DOHH2 (cell line): ENCODE measurements around the gene EYA4.

ENCODE experiments used
- H3F3A ChIP-seq: fragments of 200-600 bp; sonication (generic), shearing (Covaris generic); 2 replicates; pipeline ENCODE4 v1.6.0; 2016; ENCODE audit warnings: antibody characterized with exemption, mild to moderate bottlenecking; ENCODE audit not compliant: control insufficient read depth, insufficient read depth
- H3K27ac ChIP-seq: fragments of 200-600 bp; sonication (generic); 2 replicates; pipeline ENCODE4 v1.5.1; 2014; ENCODE audit warnings: low read depth, mild to moderate bottlenecking, low read length, moderate library complexity
- H3K27me3 ChIP-seq: fragments of 200-600 bp; sonication (generic); 2 replicates; pipeline ENCODE4 v1.6.1; 2014; ENCODE audit warnings: mild to moderate bottlenecking, low read length, mixed read lengths; ENCODE audit not compliant: control insufficient read depth
- H3K36me3 ChIP-seq: fragments of 200-600 bp; sonication (generic); 2 replicates; pipeline ENCODE4 v1.6.1; 2014; ENCODE audit warnings: mild to moderate bottlenecking, low read length, moderate library complexity, mixed read lengths; ENCODE audit not compliant: control insufficient read depth
- H3K4me1 ChIP-seq: fragments of 200-600 bp; sonication (generic); 2 replicates; pipeline ENCODE4 v1.6.1; 2014; ENCODE audit warnings: mild to moderate bottlenecking, low read length, mixed read lengths; ENCODE audit not compliant: control insufficient read depth
- H3K4me2 ChIP-seq: fragments of 200-600 bp; sonication (generic); 2 replicates; pipeline ENCODE4 v1.6.0; 2014; ENCODE audit warnings: mild to moderate bottlenecking, low read length, moderate library complexity
- H3K4me3 ChIP-seq: fragments of 200-600 bp; sonication (generic); 2 replicates; pipeline ENCODE4 v1.5.1; 2014; ENCODE audit warnings: mild to moderate bottlenecking, low read length, mixed read lengths
- H3K79me2 ChIP-seq: fragments of 200-600 bp; sonication (generic); 2 replicates; pipeline ENCODE4 v1.6.1; 2014; ENCODE audit warnings: mild to moderate bottlenecking, low read length, mixed read lengths; ENCODE audit not compliant: control insufficient read depth
- H3K9me2 ChIP-seq: fragments of 200-600 bp; sonication (generic); replicated peaks from 2 replicates; pipeline ENCODE4 v1.6.1; 2014; ENCODE audit warnings: mild to moderate bottlenecking, low read length, mixed read lengths; ENCODE audit not compliant: control insufficient read depth
- H3K9me3 ChIP-seq: fragments of 200-600 bp; sonication (generic); 2 replicates; pipeline ENCODE4 v1.6.1; 2014; ENCODE audit warnings: antibody characterized with exemption, low read length, mixed read lengths; ENCODE audit not compliant: control insufficient read depth, insufficient read depth
- H4K20me1 ChIP-seq: fragments of 200-600 bp; sonication (generic); 2 replicates; pipeline ENCODE4 v1.6.0; 2014; ENCODE audit warnings: low read depth, mild to moderate bottlenecking, antibody characterized with exemption, low read length, moderate library complexity; ENCODE audit not compliant: control insufficient read depth, insufficient read depth
- EZH2phosphoT487 ChIP-seq: fragments of 200-600 bp; sonication (generic); IDR thresholded peaks from 2 replicates; pipeline ENCODE4 v1.6.1; 2017; ENCODE audit warnings: borderline replicate concordance, mild to moderate bottlenecking, antibody characterized with exemption, low read length, moderate library complexity, mixed read lengths
- TF ChIP-seq, protein P1 (sequence below): fragments of 200-600 bp; sonication (generic); IDR thresholded peaks from one replicate; pipeline ENCODE4 v1.5.1; 2014; ENCODE audit warnings: antibody characterized with exemption, mild to moderate bottlenecking, low read depth, low read length; ENCODE audit not compliant: poor library complexity, severe bottlenecking

Gene EYA4

DNA sequence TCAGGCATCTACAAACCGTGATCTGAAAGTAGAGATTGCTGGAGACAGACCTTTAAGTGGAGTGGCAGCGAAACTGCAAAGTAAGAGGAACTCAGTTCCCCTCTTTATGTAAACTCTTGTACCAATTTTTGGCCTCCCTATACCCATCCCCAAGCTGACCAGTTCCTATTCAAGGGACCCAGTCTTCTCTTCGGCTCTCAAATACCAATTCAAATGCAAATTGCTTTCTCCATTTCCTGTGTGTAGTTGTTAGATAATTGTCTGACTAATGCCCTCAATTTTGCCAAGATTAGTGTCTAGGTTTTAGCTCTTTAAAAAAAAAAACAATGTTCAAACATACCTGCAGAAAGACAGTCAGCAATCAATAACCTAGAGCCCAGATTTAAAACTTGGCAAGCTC is 150.9 kb downstream of the EYA4 start:
- TF ChIP-seq, protein P1, sequence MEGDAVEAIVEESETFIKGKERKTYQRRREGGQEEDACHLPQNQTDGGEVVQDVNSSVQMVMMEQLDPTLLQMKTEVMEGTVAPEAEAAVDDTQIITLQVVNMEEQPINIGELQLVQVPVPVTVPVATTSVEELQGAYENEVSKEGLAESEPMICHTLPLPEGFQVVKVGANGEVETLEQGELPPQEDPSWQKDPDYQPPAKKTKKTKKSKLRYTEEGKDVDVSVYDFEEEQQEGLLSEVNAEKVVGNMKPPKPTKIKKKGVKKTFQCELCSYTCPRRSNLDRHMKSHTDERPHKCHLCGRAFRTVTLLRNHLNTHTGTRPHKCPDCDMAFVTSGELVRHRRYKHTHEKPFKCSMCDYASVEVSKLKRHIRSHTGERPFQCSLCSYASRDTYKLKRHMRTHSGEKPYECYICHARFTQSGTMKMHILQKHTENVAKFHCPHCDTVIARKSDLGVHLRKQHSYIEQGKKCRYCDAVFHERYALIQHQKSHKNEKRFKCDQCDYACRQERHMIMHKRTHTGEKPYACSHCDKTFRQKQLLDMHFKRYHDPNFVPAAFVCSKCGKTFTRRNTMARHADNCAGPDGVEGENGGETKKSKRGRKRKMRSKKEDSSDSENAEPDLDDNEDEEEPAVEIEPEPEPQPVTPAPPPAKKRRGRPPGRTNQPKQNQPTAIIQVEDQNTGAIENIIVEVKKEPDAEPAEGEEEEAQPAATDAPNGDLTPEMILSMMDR: no peak
- TF ChIP-seq EZH2phosphoT487: no peak
- H4K20me1 ChIP-seq: no peaks in the 10 kb centered on the region
- H3K4me2 ChIP-seq: no peak overlapping the region
- no peaks in the 10 kb centered on the region for H3F3A ChIP-seq
- no peaks in the 10 kb centered on the region for H3K4me1 ChIP-seq
- no peaks in the 10 kb centered on the region for H3K9me2 ChIP-seq
- no peaks in the 10 kb centered on the region for H3K27me3 ChIP-seq
- no peaks in the 10 kb centered on the region for H3K9me3 ChIP-seq
- no peak overlapping the region for H3K4me3 ChIP-seq
- no peak overlapping the region for H3K27ac ChIP-seq
- no peaks in the 10 kb centered on the region for H3K36me3 ChIP-seq
- no peaks in the 10 kb centered on the region for H3K79me2 ChIP-seq

DNA sequence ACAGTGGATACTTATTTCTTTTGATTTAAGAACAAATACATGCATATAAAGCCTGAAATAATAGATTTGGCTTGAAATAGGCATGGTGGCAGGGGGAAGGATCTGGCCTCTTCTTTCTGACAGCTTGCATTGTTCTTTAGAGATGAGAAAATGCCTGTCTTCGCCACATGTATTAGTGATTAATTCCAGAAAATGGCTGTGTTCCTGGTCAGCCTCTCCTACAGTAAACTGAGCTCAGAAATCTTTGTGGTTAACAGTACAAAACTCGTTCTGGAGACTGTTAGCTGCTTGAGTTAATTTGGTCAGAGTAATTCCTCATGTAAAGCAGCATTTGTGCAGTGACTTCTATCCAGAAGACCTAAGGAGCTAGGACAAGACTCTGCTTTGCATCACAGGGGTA is 151.5 kb downstream of the EYA4 start:
- TF ChIP-seq EZH2phosphoT487: no peak
- TF ChIP-seq, protein P1: no peak

DNA sequence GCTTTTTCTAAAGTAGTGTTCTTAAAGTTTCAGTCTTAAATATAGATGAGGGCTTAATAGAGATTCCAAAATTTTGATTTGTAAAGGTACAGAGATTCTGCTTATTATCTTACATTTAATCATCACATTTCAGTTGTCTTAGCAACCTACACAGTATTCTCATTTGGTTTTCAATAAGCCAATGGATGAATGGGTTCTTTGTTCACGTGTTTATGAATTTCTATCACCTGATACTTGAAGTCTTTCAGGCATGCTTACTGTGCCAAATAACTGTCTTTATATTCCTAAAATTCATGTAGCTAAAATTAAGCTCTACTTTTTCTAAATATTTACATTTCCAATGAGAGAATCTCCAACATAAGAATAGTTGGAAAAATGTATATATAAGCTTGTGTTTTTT is 152.7 kb downstream of the EYA4 start:
- no peak for TF ChIP-seq EZH2phosphoT487
- TF ChIP-seq, protein P1: no peak
- H3F3A ChIP-seq: no peaks in the 10 kb centered on the region
- H3K4me2 ChIP-seq: no peak overlapping the region
- no peaks in the 10 kb centered on the region for H3K36me3 ChIP-seq
- no peaks in the 10 kb centered on the region for H4K20me1 ChIP-seq
- no peak overlapping the region for H3K27ac ChIP-seq
- H3K4me3 ChIP-seq: no peak overlapping the region
- H3K9me2 ChIP-seq: no peaks in the 10 kb centered on the region
- no peaks in the 10 kb centered on the region for H3K9me3 ChIP-seq
- H3K27me3 ChIP-seq: no peaks in the 10 kb centered on the region
- H3K79me2 ChIP-seq: no peaks in the 10 kb centered on the region
- H3K4me1 ChIP-seq: no peaks in the 10 kb centered on the region

More for the DNA sequence above, 151.5 kb downstream of the EYA4 start:
- Histone ChIP-seq H3K9me3 (no peaks in the 10 kb centered on the region), H4K20me1 (no peaks in the 10 kb centered on the region), H3K27ac (no peak overlapping the region), H3K9me2 (no peaks in the 10 kb centered on the region), H3K4me1 (no peaks in the 10 kb centered on the region), H3K4me3 (no peak overlapping the region), H3K36me3 (no peaks in the 10 kb centered on the region), H3K79me2 (no peaks in the 10 kb centered on the region), H3K27me3 (no peaks in the 10 kb centered on the region), H3F3A (no peaks in the 10 kb centered on the region), H3K4me2 (no peak overlapping the region)

DNA sequence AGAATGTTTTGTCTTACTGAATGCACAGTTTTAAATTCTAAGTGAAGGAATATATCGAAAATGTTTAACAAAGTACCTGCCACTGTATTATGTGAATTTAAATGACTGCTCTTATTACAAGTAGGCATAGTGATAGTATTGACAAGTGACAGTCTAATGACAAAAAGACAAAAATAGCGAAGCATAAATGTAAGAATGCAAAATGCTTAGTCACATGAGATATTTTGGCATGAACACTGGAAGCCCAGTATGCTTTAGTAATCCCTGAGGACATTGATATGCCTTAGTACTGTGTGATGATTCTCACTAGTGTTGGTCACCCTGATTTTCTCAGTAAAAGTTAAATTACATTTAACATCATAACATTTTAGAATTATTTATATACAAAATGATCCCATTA is 153.5 kb downstream of the EYA4 start:
- Histone ChIP-seq H3K4me1 (no peaks in the 10 kb centered on the region), H3K79me2 (no peaks in the 10 kb centered on the region), H3F3A (no peaks in the 10 kb centered on the region), H3K36me3 (no peaks in the 10 kb centered on the region), H3K9me2 (no peaks in the 10 kb centered on the region), H3K27ac (no peak overlapping the region), H3K4me3 (no peak overlapping the region), H3K9me3 (no peaks in the 10 kb centered on the region), H3K27me3 (no peaks in the 10 kb centered on the region), H3K4me2 (no peak overlapping the region), H4K20me1 (no peaks in the 10 kb centered on the region)
- TF ChIP-seq, protein P1: no peak
- no peak for TF ChIP-seq EZH2phosphoT487
